ENCODE measurements around the gene HBE1.

DNA sequence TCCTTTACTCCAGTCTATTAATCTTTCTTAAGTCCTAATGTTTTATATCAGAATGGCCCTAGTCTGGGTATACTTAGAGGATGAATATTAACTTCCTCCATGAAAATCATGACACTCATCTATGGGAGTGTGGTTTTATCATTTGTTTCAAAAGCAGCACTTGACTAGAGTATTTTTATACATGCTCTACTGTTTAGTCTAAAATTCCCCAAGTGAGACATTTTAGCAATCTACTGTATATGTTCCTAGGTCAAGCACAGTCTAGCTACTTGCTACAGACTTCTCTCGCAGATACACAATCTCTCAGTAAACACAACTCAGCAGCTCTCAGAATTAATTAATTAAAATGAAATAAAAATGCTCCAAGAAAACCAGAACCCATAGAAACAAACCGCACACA, 39.9 kb downstream of the HBE1 start:
- TF ChIP-seq CTCF (IDR thresholded peaks at IDR 0.05) = no peak
- no peak for TF ChIP-seq POLR2A (IDR thresholded peaks at IDR 0.05)
- TF ChIP-seq EP300 (IDR thresholded peaks at IDR 0.05) = no peak
